ENCODE results near the gene CCDC177. TPM values are rescaled to one million over a fixed set of nuclear protein-coding genes. Genes with fewer than 3 reads are reported as not detected.

The CCDC177 gene
- total and polyA plus RNA-seq, 2 of the 8 experiments (the other 6 are each of a cell fraction or from before 2014, with no cell fraction given): 0.62 to 2.8 TPM

DNA sequence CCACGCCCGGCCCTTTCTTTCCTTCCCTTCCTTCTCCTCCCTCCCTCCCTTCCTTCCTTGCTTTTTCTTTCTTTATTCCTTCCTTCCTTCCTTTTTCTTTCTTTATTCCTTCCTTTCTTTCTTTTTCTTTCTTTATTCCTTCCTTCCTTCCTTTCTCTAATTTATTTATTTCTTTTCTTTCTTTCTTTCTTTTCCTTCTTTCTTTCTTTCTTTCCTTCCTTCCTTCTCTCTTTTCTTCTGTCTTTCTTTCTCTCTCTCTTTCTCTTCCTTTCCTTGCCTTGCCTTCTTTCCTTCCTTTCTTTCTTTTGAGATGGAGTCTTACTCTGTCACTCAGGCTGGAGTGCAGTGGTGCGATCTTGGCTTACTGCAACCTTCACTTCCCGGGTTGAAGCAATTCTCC lies 15.9 kb downstream of the CCDC177 start:
- H3K79me2 ChIP-seq (ENCODE audit: control insufficient read depth in 1 of 2, insufficient read depth in 2 of 2, low read length in 2 of 2): no peaks in the 10 kb centered on the region
- H2BK15ac ChIP-seq (ENCODE audit: low read length): no peak overlapping the region
- H3K79me1 ChIP-seq (ENCODE audit: low read depth, low read length): no peaks in the 10 kb centered on the region
- no peak overlapping the region for H4K5ac ChIP-seq (ENCODE audit: insufficient read length, low read depth, low read length)
- H3K14ac ChIP-seq (ENCODE audit: insufficient read length): no peak overlapping the region
- H2BK120ac ChIP-seq (replicated peaks; ENCODE audit: low read depth, low read length): no peak overlapping the region
- no peaks in the 10 kb centered on the region for H3K9me3 ChIP-seq (ENCODE audit: insufficient read depth in 2 of 2, low read depth in 1 of 2, low read length in 1 of 2)
- ChIA-PET CTCF (ENCODE audit: partially characterized antibody) (interaction anchor here (1.1 to 7.8 kb wide), 4 partner anchors 10 to 23 kb away, joined by 3 to 61 read pairs (median 12); no protein-coding TSS in a partner anchor), POLR2A (ENCODE audit: partially characterized antibody) (no interaction called here)
- H2BK5ac ChIP-seq (ENCODE audit: low read depth, low read length): no peak overlapping the region
- H3K18ac ChIP-seq (ENCODE audit: extremely low read depth, low read length): no peak overlapping the region
- H2BK20ac ChIP-seq (ENCODE audit: low read length): no peak overlapping the region
- H4K91ac ChIP-seq (replicated peaks; ENCODE audit: insufficient read length, low read length): no peak overlapping the region
- H3K4me1 ChIP-seq (replicated peaks in 1 of 4; ENCODE audit: control insufficient read depth in 3 of 4, insufficient read depth in 4 of 4, low read length in 3 of 4): no peaks in the 10 kb centered on the region; a peak in 1 of 7 replicates
- H4K20me1 ChIP-seq (replicated peaks in 1 of 2; ENCODE audit: control insufficient read depth in 1 of 2, insufficient read depth in 2 of 2, low read length in 2 of 2): no peaks in the 10 kb centered on the region
- H3K56ac ChIP-seq (replicated peaks; ENCODE audit: insufficient read length, low read depth, low read length): no peak overlapping the region
- H3K27me3 ChIP-seq (replicated peaks in 1 of 4; ENCODE audit: control insufficient read depth in 3 of 4, extremely low read depth in 1 of 4, insufficient read depth in 3 of 4, low read length in 3 of 4): no peaks in the 10 kb centered on the region
- no peak overlapping the region for H4K8ac ChIP-seq (ENCODE audit: extremely low read depth, insufficient read depth, low read length)
- FAIRE-seq (no peak), DNase-seq (ENCODE audit: low read depth in 1 of 2, low spot score in 2 of 2) (no peak)
- no peaks in the 10 kb centered on the region for H3K23me2 ChIP-seq (ENCODE audit: low read depth, low read length)
- H3K4me2 ChIP-seq (ENCODE audit: insufficient read depth in 1 of 2, low read depth in 2 of 2, low read length in 2 of 2): no peak overlapping the region
- H3K23ac ChIP-seq (ENCODE audit: insufficient read length): no peak overlapping the region
- H3K27ac ChIP-seq (ENCODE audit: low read depth, low read length): no peak overlapping the region
- no peak overlapping the region for H3K9ac ChIP-seq (replicated peaks in 1 of 4; ENCODE audit: extremely low read depth in 1 of 4, low read depth in 3 of 4, low read length in 3 of 4)
- no peak overlapping the region for H2BK12ac ChIP-seq (ENCODE audit: low read depth, low read length)
- no peak overlapping the region for H2AK5ac ChIP-seq (ENCODE audit: low read depth, low read length)
- no peak overlapping the region for H3K4me3 ChIP-seq (ENCODE audit: extremely low read depth in 1 of 4, insufficient read depth in 2 of 4, low read depth in 3 of 4, low read length in 4 of 4)
- H2AFZ ChIP-seq (ENCODE audit: low read length): no peak overlapping the region
- WGBS, 2 experiments (ENCODE audit: extremely low coverage in 1 of 2, insufficient coverage in 1 of 2, insufficient read length in 1 of 2, insufficient replicate concordance in 2 of 2, low coverage in 1 of 2, low lambda C conversion rate in 2 of 2, missing lambda C conversion rate in 1 of 2): 80% methylated on average over 1 of the region's 4 CpGs; no CpG with 5 or more reads in 1 of the 2 experiments
- H3K4ac ChIP-seq (replicated peaks; ENCODE audit: insufficient read length, low read depth, low read length): no peak overlapping the region
- H3K36me3 ChIP-seq (ENCODE audit: control insufficient read depth in 2 of 4, insufficient read depth in 4 of 4, low read length in 3 of 4): no peaks in the 10 kb centered on the region
- TF ChIP-seq EGR1 (IDR thresholded peaks at IDR 0.05; ENCODE audit: borderline replicate concordance, low read depth, low read length) (no peak), SP2 (IDR thresholded peaks at IDR 0.05; ENCODE audit: low read length) (no peak), RXRA (IDR thresholded peaks at IDR 0.05; ENCODE audit: insufficient read depth, low read depth, low read length) (no peak), SUZ12 (IDR thresholded peaks at IDR 0.05; ENCODE audit: low read length) (no peak), POU5F1 (IDR thresholded peaks at IDR 0.05; ENCODE audit: low read depth, low read length) (no peak), MAX (IDR thresholded peaks at IDR 0.05) (no peak), TEAD4 (IDR thresholded peaks at IDR 0.05; ENCODE audit: low read depth, low read length) (no peak), YY1 (IDR thresholded peaks at IDR 0.05; ENCODE audit: low read depth, low read length) (no peak), ATF2 (IDR thresholded peaks at IDR 0.05; ENCODE audit: low read length) (no peak), TCF12 (IDR thresholded peaks at IDR 0.05; ENCODE audit: low read depth, low read length) (no peak), ZNF274 (IDR thresholded peaks at IDR 0.05; ENCODE audit: borderline replicate concordance, extremely low read depth, low read length) (no peak), SP4 (IDR thresholded peaks at IDR 0.05; ENCODE audit: low read length) (no peak)
- TF ChIP-seq, protein P1, sequence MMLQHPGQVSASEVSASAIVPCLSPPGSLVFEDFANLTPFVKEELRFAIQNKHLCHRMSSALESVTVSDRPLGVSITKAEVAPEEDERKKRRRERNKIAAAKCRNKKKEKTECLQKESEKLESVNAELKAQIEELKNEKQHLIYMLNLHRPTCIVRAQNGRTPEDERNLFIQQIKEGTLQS (IDR thresholded peaks at IDR 0.05; ENCODE audit: insufficient read depth, low read depth, low read length): no peak
